Astrocyte of the spinal cord (primary cell): ENCODE measurements around the gene SPOCK1.

Experiments used
- DNase-seq: peaks from one replicate; pipeline ENCODE4 v3.0.0; 2011; ENCODE audit warnings: low read depth, low spot score
- H3K4me3 ChIP-seq: 2 replicates; pipeline ENCODE4 v1.5.1; 2011; ENCODE audit warnings: low read depth, mild to moderate bottlenecking, low read length, moderate library complexity
- in situ Hi-C: cut with HindIII; loops from 2 replicates; pipeline ENCODE4 v1.10.0; 2017; ENCODE audit warnings: low sequenced_read_pairs
- TF ChIP-seq, protein P1 (sequence below): IDR thresholded peaks from 2 replicates; pipeline ENCODE4 v1.5.1; 2012; ENCODE audit warnings: low read depth, mild to moderate bottlenecking, low read length, inconsistent platforms

The SPOCK1 gene

DNA sequence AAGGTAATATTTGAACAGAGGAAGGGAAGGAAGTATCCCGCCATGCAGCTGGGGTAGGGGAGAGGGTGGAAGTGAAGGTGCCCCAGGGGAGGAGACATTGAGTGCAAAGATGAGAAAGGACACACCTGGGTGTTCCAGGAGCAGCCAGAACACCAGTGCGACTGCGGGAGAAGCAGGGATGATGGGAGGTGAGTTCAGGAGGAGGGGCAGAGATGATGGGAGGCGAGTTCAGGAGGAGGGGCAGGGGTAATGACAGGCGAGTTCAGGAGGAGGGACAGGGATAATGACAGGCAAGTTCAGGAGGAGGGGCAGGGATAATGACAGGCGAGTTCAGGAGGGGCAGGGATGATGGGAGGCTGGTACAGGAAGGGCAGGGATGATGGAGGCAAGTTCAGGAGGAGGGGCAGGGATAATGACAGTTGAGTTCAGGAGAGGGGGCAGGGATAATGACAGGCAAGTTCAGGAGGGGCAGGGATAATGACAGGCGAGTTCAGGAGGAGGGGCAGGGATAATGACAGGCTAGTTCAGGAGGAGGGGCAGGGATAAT lies 17.2 kb upstream of the SPOCK1 start:
- DNase-seq, result no peak
- H3K4me3 ChIP-seq, result no peak overlapping the region
- in situ Hi-C loops, result no loop called here
- TF ChIP-seq, protein P1, sequence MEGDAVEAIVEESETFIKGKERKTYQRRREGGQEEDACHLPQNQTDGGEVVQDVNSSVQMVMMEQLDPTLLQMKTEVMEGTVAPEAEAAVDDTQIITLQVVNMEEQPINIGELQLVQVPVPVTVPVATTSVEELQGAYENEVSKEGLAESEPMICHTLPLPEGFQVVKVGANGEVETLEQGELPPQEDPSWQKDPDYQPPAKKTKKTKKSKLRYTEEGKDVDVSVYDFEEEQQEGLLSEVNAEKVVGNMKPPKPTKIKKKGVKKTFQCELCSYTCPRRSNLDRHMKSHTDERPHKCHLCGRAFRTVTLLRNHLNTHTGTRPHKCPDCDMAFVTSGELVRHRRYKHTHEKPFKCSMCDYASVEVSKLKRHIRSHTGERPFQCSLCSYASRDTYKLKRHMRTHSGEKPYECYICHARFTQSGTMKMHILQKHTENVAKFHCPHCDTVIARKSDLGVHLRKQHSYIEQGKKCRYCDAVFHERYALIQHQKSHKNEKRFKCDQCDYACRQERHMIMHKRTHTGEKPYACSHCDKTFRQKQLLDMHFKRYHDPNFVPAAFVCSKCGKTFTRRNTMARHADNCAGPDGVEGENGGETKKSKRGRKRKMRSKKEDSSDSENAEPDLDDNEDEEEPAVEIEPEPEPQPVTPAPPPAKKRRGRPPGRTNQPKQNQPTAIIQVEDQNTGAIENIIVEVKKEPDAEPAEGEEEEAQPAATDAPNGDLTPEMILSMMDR, result no peak

DNA sequence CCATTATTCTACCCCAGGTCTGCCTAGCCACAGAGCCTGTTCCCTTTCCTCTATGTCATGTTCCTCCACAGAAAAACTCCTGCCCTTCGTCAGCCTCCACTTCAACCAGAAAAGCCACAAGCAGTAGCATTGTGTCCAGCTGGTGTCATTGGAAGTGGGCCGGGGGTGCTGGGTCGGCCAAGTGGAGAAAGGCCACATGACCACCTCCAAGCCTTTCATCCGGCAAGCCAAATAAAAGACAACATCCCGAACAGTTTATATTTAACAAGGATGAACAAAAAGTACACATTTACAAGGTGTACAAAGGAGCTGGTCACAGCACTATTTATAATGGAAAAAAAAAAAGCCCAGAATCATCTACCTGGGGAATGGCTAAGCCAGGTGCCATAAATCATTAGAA lies 16.1 kb upstream of the SPOCK1 start:
- H3K4me3 ChIP-seq, result no peak overlapping the region
- TF ChIP-seq, protein P1, result no peak
- in situ Hi-C loops, result no loop called here
- no peak for DNase-seq

DNA sequence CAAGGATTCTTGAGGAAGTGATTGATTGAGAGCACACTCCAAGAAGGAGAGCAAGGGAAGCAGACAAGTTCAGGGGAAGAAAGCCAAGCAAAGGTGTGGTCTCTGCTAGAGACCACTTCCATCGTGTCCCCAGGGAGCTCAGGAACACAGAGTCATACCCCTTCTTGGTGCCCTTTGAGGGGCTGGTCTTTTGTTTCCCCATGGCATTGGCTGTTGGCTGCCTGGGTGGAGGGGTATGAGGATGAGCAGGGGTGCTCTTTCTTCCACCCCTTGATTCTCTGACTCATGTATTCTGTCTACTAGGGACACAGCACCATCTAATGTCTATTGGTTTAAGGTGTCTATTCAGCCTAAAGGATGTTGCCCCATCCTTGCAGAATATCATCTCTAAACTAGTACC lies 11.5 kb upstream of the SPOCK1 start:
- H3K4me3 ChIP-seq, result no peak overlapping the region
- no peak for DNase-seq
- TF ChIP-seq, protein P1, result no peak
- in situ Hi-C loops, result no loop called here

DNA sequence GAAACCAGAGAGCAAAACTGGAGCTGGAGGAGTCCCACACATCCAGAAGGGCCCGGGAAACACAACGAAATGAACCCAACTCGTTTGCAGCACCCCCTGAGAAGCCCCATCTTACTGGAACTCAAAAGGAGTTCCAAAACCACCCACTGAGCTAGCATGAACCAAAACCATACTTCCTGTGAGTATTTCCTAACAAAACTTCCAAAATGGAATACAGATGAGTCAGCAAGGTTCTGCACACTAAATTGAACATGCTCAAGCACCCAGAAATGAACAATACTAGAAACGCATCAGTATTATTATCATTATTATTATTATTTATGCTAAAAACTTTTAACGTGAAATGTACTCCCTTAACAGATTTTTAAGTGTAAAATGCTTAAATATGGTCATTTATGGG lies 8.0 kb upstream of the SPOCK1 start:
- no peak overlapping the region for H3K4me3 ChIP-seq
- in situ Hi-C loops, result no loop called here
- no peak for DNase-seq
- TF ChIP-seq, protein P1, result no peak

DNA sequence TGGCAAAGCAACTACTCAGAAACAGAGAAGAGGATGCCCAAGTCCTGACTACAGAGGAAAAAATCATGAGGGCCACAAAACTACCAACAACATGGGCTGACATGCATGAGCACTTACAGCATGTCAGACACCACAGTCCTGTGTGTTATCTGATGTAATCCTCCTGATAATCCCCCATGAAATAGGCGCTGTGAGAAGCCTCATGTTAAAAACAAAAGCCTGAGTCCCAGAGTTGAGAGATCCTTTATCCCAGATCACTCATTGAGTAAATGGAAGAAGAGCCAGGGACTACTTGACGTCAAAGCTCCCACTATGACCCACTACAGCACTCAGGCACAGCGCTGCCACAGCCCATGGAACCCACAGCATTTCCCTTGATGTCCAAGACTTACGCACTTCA lies 7.2 kb upstream of the SPOCK1 start:
- no peak overlapping the region for H3K4me3 ChIP-seq
- no peak for DNase-seq
- in situ Hi-C loops, result no loop called here
- TF ChIP-seq, protein P1, result no peak

DNA sequence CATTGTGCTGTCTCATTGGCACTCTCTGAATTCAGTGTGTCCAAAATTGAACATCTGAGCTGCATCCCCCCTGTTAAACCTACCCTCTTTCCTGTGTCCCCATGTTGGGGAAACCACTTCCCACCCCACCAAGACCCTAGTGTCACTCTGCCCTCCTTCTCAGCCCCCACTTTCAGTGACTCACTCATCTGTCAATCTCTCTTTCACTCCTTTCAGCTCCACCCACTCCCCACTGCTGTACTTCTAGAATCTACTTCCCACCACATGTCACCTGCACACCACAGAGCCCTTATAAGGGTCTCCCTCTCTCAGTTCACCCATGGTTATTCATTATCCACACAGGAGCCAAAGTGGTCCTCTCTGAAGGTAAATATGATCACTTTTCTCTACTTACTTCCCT lies 5.8 kb upstream of the SPOCK1 start:
- in situ Hi-C loops, result no loop called here

More for the DNA sequence above, 5.8 kb upstream of the SPOCK1 start:
- TF ChIP-seq, protein P1, result no peak
- no peak for DNase-seq
- no peak overlapping the region for H3K4me3 ChIP-seq
